LNCAP (cell line): ENCODE results near the gene KCND3.

Source experiments
- TF ChIP-seq, protein P1 (sequence below): fragments of 450-650 bp; IDR thresholded peaks from 2 replicates; pipeline ENCODE4 v1.5.1; 2017; ENCODE audit warnings: mild to moderate bottlenecking

KCND3 gene

DNA sequence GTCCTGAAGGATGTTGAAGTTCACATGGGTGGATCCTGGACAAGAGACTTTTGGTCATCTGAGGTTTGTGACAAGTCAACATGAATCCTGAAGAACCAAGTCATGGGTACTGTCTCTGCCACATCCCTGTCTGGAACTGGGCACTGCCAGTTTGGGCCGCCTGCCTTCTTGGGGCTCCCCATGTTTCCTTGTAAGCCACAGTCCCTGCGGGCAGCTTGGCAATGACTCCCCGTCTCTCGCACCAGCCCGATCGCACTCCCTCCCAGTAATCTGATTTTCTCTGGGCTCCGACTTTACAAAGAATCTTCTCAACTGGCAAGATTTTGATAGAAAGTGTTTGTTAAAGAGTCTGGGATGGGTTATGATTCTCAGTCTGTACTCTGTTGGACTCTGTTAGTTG is 153.4 kb downstream of the KCND3 start:
- TF ChIP-seq, protein P1, sequence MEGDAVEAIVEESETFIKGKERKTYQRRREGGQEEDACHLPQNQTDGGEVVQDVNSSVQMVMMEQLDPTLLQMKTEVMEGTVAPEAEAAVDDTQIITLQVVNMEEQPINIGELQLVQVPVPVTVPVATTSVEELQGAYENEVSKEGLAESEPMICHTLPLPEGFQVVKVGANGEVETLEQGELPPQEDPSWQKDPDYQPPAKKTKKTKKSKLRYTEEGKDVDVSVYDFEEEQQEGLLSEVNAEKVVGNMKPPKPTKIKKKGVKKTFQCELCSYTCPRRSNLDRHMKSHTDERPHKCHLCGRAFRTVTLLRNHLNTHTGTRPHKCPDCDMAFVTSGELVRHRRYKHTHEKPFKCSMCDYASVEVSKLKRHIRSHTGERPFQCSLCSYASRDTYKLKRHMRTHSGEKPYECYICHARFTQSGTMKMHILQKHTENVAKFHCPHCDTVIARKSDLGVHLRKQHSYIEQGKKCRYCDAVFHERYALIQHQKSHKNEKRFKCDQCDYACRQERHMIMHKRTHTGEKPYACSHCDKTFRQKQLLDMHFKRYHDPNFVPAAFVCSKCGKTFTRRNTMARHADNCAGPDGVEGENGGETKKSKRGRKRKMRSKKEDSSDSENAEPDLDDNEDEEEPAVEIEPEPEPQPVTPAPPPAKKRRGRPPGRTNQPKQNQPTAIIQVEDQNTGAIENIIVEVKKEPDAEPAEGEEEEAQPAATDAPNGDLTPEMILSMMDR: no peak

DNA sequence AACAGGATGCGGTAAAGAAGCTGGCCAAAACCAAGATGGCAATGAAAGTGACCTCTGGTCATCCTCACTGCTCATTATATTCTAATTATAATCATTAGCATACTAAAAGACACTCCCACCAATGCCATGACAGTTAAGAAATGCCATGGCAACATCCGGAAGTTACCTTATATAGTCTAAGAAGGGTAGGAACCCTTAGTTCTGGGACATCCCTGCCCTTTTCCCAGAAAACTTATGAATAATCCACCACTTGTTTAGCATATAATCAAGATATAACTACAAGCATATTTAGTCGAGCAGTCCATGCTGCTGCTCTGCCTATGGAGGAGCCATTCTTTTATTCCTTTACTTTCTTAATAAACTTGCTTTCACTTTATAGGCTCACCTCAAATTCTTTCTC is 154.0 kb downstream of the KCND3 start:
- TF ChIP-seq, protein P1: no peak

DNA sequence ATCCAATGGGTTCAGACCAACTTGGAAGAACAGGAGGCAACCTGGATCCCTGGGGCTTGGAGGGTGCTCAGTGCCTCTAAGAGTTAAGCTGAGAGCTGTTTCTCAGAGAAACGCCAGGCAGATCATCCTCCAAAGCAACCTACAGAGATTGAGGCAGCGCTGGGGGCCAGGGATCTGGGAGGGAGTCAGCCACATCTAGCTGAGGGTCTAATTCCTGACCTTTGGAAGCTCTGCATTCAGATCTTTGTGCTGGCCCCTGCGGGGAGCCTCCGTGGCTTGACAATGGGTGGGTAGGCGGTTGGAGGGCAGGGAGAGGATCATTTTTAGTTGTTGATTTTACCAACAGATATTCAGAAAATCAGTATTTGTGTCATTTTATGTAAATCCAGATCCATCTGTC is 154.5 kb downstream of the KCND3 start:
- TF ChIP-seq, protein P1: no peak

DNA sequence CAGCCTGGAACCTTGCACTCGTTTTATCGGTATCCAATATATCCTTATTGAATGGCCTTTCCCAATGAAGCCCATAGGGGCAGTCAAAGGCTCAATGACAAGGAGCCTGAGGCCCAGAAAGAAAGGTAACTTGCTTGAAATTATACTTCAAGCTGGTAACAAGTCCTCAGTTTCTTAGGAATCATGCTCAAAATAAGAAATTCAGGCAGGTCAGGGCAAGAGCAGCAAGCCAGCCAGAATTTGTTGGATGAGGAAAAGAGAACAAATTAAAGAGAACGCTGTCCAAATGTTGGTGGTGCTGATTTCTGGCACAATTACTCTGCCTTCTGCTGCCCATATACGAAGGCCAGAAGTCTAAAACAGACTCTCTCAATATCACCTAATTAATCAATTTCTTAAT is 156.1 kb downstream of the KCND3 start:
- TF ChIP-seq, protein P1: no peak

DNA sequence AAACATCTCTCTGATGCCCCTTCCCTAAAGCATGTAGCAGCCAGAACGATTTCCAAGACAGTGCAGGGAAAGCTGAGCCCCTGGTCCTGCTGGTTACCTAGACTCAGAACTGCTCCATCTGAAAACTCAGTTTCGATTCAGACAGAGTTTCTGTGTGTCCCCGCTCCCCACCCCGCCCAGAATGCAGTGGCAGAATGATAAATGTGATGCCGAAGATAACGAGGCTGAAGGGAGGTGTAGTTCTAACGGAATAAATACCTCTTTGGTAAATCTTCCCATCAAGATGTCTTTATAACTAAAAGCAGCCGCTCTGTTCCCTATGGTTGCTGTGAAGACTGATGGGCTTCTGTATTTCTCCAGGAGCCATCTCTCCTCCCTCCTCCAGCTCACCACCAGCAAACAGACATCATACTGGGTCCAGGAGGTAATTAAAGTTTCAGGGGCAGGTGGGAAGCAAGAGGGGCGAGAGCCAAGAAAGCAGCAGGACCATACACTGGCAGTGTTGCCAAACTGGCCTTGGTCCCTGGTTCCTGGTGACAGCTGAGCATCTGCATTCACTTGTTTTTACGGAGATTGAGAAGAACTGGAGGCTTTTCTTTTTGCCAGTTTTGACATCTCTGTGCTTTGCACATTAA is 156.8 kb downstream of the KCND3 start:
- TF ChIP-seq, protein P1: no peak

DNA sequence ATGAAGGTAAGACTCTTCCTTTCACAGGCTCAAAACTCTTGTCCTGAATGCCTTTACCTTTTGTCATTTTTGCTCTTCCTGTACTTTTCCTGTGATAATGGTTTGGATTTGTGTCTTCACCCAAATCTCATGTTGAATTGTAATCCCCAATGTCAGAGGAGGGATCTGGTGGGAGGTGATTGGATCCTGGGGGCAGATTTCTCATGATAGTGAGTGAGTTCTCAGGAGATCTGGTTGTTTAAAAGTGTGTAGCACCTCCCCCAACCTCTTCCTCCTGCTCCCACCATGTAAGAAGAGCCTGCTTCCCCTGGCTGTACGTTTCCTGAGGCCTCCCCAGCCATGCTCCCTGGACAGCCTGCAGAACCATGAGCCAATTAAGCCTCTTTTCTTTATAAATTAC is 158.3 kb downstream of the KCND3 start:
- TF ChIP-seq, protein P1: no peak

DNA sequence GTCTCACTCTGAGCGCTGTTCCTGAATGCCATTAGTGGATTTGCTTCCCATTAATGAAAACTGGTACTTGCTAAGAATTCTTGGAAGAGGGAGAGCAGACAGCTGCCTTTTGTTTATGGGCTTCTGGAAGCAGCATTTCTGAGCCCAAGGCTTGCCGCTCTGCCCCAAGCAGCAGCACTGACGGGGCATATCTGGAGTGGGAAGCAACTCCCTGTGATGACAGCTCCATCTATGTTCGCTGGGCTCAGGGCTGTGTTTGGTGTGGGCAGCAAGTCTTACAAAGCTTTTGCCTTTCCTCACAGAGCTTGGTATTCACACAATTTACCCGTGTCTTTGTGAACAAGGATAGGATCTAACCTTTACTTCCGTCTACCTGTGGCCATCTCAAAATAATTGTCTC is 161.5 kb downstream of the KCND3 start:
- TF ChIP-seq, protein P1: no peak

DNA sequence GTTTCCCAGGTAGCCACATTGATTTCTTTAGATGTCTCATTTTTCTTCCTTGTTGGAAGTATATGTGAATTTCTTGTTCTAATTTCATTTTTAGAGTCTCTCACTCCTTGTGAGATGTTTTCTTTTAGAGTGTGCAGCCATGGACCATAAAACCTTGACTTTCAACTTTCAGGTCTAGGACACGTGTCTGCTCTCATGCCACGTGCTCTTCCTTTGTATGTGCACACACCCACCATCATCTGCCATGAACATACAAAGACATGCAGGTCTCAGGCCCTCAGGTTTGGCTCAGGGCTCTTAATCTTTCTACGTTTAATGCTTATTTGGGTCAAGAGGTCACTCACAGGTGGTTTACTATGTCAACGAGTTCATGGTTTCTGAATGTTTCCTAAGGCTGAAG is 163.2 kb downstream of the KCND3 start:
- TF ChIP-seq, protein P1: no peak
